Spleen (tissue), 7 donors: ENCODE data around the gene UGT1A5.

ENCODE experiments used
- POLR2A ChIP-seq, 3 donors: fragments of 450-650 bp; IDR thresholded peaks; one replicate each; pipeline ENCODE4 v1.5.1; 2017; ENCODE audit warnings: antibody characterized with exemption in 3 of 3, mild to moderate bottlenecking in 1 of 3
- TF ChIP-seq, protein P1 (sequence below), 11 experiments: fragments of 200-600 bp in 7 of 11; fragments of 450-650 bp in 4 of 11; sonication (generic) in 4 of 11; IDR thresholded peaks in 8 of 11; conservative IDR thresholded peaks in 3 of 11; 1 replicate in 7 of 11; 2 replicates in 4 of 11; pipeline versions ENCODE4 v1.4.0 to v1.8.0; 2016 to 2021; ENCODE audit warnings: antibody characterized with exemption in 11 of 11, inconsistent platforms in 4 of 11, mild to moderate bottlenecking in 1 of 11
- donor health status: DM: no; HTN: no; CAD: no; lungs with moderate emphysema.
- donor health status: DM: no; HTN: no; CAD: no.
- donor health status: DM: no; HTN: no; CAD: no.

DNA sequence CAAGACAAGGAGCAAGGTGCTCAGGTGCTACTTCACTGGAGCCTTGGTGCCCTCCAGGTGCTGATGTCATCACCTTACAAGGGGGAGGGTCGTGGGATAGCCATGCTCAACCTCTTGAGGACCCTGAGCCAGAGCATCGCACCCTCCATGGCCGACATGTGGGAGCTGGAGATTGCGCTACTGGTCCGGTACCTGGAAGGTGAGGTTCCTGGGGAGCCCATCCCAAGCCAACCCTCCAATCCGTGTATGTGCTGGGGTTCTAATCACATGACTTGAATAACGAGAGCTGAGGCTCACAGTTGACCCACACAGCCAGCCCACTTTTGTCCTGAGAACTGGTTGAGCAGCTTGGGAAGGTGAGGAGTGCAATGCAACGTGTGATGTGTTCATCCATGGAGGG is 91.3 kb downstream of the UGT1A5 start:
- TF ChIP-seq POLR2A (IDR thresholded peaks at IDR 0.05), result no peak
- TF ChIP-seq, protein P1, sequence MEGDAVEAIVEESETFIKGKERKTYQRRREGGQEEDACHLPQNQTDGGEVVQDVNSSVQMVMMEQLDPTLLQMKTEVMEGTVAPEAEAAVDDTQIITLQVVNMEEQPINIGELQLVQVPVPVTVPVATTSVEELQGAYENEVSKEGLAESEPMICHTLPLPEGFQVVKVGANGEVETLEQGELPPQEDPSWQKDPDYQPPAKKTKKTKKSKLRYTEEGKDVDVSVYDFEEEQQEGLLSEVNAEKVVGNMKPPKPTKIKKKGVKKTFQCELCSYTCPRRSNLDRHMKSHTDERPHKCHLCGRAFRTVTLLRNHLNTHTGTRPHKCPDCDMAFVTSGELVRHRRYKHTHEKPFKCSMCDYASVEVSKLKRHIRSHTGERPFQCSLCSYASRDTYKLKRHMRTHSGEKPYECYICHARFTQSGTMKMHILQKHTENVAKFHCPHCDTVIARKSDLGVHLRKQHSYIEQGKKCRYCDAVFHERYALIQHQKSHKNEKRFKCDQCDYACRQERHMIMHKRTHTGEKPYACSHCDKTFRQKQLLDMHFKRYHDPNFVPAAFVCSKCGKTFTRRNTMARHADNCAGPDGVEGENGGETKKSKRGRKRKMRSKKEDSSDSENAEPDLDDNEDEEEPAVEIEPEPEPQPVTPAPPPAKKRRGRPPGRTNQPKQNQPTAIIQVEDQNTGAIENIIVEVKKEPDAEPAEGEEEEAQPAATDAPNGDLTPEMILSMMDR (IDR thresholded peaks at IDR 0.05 in 8 of 11, conservative IDR thresholded peaks at IDR 0.05 in 3 of 11), result no peak
